Activated CD8-positive, alpha-beta memory T cell treated with anti-CD3 and anti-CD28 coated beads for 4 hours (primary cell): ENCODE measurements around the gene USP3.

ENCODE experiments used
- DNase-seq, 2 donors: peaks; one replicate each; pipeline ENCODE4 v3.0.0-alpha.2; 2020; ENCODE audit warnings: low read depth in 2 of 2

Gene USP3

GRCh38 chr15:63504247-63504978, at the start of gene USP3:
USP3 (plus strand) TSS chr15:63504593; CDS start chr15:63504740, 147 bp downstream.
- DNase-seq, result peak; percentile 87 to 89

GRCh38 chr15:63456258-63456657, 48.1 kb upstream of the USP3 start:
- no peak for DNase-seq

- DNase-seq, result no peak
Observed at GRCh38 chr15:63457379-63457778, 47.0 kb upstream of the USP3 start.

GRCh38 chr15:63458026-63458425, 46.4 kb upstream of the USP3 start:
- no peak for DNase-seq

GRCh38 chr15:63458794-63459395, 45.5 kb upstream of the USP3 start:
- DNase-seq, result no peak

GRCh38 chr15:63460210-63461155, 43.9 kb upstream of the USP3 start:
- no peak for DNase-seq

GRCh38 chr15:63461230-63461985, 43.0 kb upstream of the USP3 start:
- no peak for DNase-seq

GRCh38 chr15:63462088-63462487, 42.3 kb upstream of the USP3 start:
- DNase-seq, result no peak

GRCh38 chr15:63463036-63463435, 41.4 kb upstream of the USP3 start:
- DNase-seq, result no peak

GRCh38 chr15:63463793-63464192, 40.6 kb upstream of the USP3 start:
- DNase-seq, result no peak

GRCh38 chr15:63465104-63465503, 39.3 kb upstream of the USP3 start:
- DNase-seq, result no peak

GRCh38 chr15:63466378-63467192, 37.8 kb upstream of the USP3 start:
- no peak for DNase-seq

- no peak for DNase-seq
Observed at GRCh38 chr15:63469190-63469589, 35.2 kb upstream of the USP3 start.

GRCh38 chr15:63469984-63470383, 34.4 kb upstream of the USP3 start:
- DNase-seq, result no peak

- DNase-seq, result no peak
Observed at GRCh38 chr15:63473007-63473748, 31.2 kb upstream of the USP3 start.

GRCh38 chr15:63473749-63473998, 30.7 kb upstream of the USP3 start:
- no peak for DNase-seq

- DNase-seq, result no peak
Observed at GRCh38 chr15:63473999-63474809, 30.2 kb upstream of the USP3 start.

GRCh38 chr15:63474810-63475316, 29.5 kb upstream of the USP3 start:
- DNase-seq, result no peak

GRCh38 chr15:63475707-63476106, 28.7 kb upstream of the USP3 start:
- DNase-seq, result no peak
